Loucy (cell line): ENCODE data around the gene FBXO41.

ENCODE experiments used
- H2AFZ ChIP-seq: fragments of 200-600 bp; sonication (generic); 2 replicates; pipeline ENCODE4 v1.6.0; 2016; ENCODE audit warnings: antibody characterized with exemption, mild to moderate bottlenecking, low read length, moderate library complexity
- H3F3A ChIP-seq: fragments of 200-600 bp; 2 replicates; pipeline ENCODE4 v1.6.0; 2016; ENCODE audit warnings: antibody characterized with exemption, low read depth, mild to moderate bottlenecking
- H3K27me3 ChIP-seq: fragments of 200-600 bp; sonication (generic); 2 replicates; pipeline ENCODE4 v1.6.1; 2014; ENCODE audit warnings: low read length, mild to moderate bottlenecking; ENCODE audit not compliant: insufficient read depth, poor library complexity, severe bottlenecking
- H3K36me3 ChIP-seq: fragments of 200-600 bp; sonication (generic); 2 replicates; pipeline ENCODE4 v1.6.1; 2016; ENCODE audit warnings: low read length; ENCODE audit not compliant: insufficient read depth
- H3K4me1 ChIP-seq: fragments of 200-600 bp; sonication (generic); 2 replicates; pipeline ENCODE4 v1.5.1; 2014; ENCODE audit warnings: low read length, mild to moderate bottlenecking; ENCODE audit not compliant: insufficient read depth, poor library complexity, severe bottlenecking
- H3K4me2 ChIP-seq: fragments of 200-600 bp; sonication (generic); 2 replicates; pipeline ENCODE4 v1.6.0; 2014; ENCODE audit warnings: antibody characterized with exemption, low read length, low read depth, mild to moderate bottlenecking; ENCODE audit not compliant: poor library complexity, severe bottlenecking
- H3K4me3 ChIP-seq: fragments of 200-600 bp; sonication (generic); 2 replicates; pipeline ENCODE4 v1.5.1; 2014; ENCODE audit warnings: low read length, mild to moderate bottlenecking, mixed read lengths; ENCODE audit not compliant: poor library complexity, severe bottlenecking
- H3K79me2 ChIP-seq: fragments of 200-600 bp; sonication (generic); 2 replicates; pipeline ENCODE4 v1.6.1; 2014; ENCODE audit warnings: low read length; ENCODE audit not compliant: insufficient read depth
- H3K9ac ChIP-seq: fragments of 200-600 bp; sonication (generic); 2 replicates; pipeline ENCODE4 v1.6.0; 2014; ENCODE audit warnings: mild to moderate bottlenecking, low read depth, low read length, moderate library complexity; ENCODE audit not compliant: poor library complexity, severe bottlenecking
- H3K9me2 ChIP-seq: fragments of 200-600 bp; sonication (generic); replicated peaks from 2 replicates; pipeline ENCODE4 v1.6.1; 2016; ENCODE audit warnings: low read depth, low read length, mixed read lengths
- H3K9me3 ChIP-seq: fragments of 200-600 bp; sonication (generic); 2 replicates; pipeline ENCODE4 v1.6.1; 2014; ENCODE audit warnings: mild to moderate bottlenecking, antibody characterized with exemption, low read length, low read depth; ENCODE audit not compliant: insufficient read depth
- H4K20me1 ChIP-seq: fragments of 200-600 bp; sonication (generic); 2 replicates; pipeline ENCODE4 v1.6.0; 2014; ENCODE audit warnings: antibody characterized with exemption, low read length, mild to moderate bottlenecking; ENCODE audit not compliant: insufficient read depth, poor library complexity, severe bottlenecking
- CTCF ChIP-seq: fragments of 200-600 bp; sonication (generic); conservative IDR thresholded peaks from 2 replicates; pipeline ENCODE4 v1.5.1; 2014; ENCODE audit warnings: mild to moderate bottlenecking, antibody characterized with exemption, low read length
- EZH2phosphoT487 ChIP-seq: fragments of 200-600 bp; IDR thresholded peaks from 2 replicates; pipeline ENCODE4 v1.6.1; 2018; ENCODE audit warnings: antibody characterized with exemption, mild to moderate bottlenecking, moderate library complexity, borderline replicate concordance

The FBXO41 gene

DNA sequence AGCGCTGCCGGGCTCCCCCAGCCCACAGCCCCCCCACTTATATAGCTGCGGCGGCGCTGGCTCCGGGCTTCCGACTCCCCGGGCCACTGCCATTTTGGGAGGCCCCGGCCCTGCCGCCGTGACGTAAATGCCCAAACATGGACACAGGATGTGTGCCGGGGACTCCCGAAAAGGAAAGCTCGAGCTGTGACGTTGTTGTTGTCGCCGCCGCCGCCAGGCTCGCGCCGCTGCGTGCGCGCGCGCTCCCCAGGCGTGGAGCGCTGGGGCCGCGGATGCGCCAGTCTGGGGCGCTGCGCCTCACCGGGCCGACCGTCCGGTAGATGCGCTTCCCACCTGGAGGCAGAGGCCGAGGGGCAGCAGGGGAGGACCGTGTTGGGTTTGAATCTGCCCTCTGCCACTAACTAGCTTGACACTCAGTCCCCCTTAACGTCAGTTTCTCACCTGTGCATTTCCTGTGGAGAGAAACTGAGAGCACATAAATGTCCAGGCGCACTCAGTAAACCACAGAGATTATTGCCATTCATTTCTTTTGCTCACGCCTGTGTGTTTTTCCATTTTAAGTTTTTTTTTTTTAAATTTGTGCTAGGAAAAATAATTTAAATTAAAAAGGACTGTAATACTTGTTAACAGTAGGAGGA is 9.4 kb upstream of the FBXO41 start, which contains the start of gene EGR4:
Gene EGR4 (minus strand): TSS at position 15 of the 638 bp plus-strand sequence. CDS start 231 bp downstream, outside the sequence.
- Histone ChIP-seq H3K4me3 (no peak within 1 kb of the TSS), H3K4me1 (no peaks in the 10 kb centered on the region), H3K9me3 (no peaks in the 10 kb centered on the region), H3K36me3 (no peaks in the 10 kb centered on the region), H4K20me1 (no peaks in the 10 kb centered on the region), H3K9ac (no peak within 1 kb of the TSS), H3K79me2 (no peaks in the 10 kb centered on the region), H2AFZ (no peak within 1 kb of the TSS), H3F3A (no peaks in the 10 kb centered on the region), H3K4me2 (no peak within 1 kb of the TSS), H3K27me3 (no peaks in the 10 kb centered on the region), H3K9me2 (no peaks in the 10 kb centered on the region)
- TF ChIP-seq EZH2phosphoT487 = no peak

- Histone ChIP-seq H3K4me2 (no peak overlapping the region), H3K9me3 (no peaks in the 10 kb centered on the region), H3K4me1 (no peaks in the 10 kb centered on the region), H3K27me3 (no peaks in the 10 kb centered on the region), H2AFZ (no peak overlapping the region), H3K4me3 (no peak overlapping the region), H3K9me2 (no peaks in the 10 kb centered on the region), H3K79me2 (no peaks in the 10 kb centered on the region), H3K9ac (no peak overlapping the region), H3K36me3 (no peaks in the 10 kb centered on the region), H3F3A (no peaks in the 10 kb centered on the region), H4K20me1 (no peaks in the 10 kb centered on the region)
- no peak for TF ChIP-seq CTCF
- no peak for TF ChIP-seq EZH2phosphoT487
These were observed 8.7 kb upstream of the FBXO41 start for GRCh38 chr2:73292906-73293533.

DNA sequence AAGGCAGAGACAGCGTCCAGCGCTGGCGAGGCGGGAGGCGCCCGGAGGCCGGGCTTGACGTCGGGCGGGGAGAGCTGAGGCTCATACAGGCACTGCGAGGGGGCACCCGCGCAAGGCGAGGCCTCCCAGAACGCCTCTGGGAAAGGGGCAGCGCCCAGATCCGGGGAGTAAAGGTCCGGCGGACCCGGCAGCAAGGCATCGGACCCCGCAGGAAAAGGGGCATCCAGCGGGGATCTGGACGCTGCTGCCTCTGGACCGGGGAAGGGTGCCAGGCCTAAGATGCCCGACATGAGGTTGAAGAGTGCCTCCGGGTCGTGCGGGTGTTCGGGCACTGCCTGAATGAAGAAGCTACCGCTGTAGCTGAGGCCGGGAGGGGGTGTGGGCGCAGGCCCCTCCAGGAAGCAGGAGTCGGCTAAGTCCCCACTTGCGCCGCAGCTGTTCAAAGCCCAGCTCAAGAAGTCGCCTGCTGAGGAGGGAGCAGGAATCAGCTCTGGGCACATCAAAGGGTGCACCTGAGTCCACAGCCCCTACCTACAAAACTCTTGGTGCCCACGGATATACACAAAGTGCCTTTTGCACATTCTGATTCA is 8.1 kb upstream of the FBXO41 start:
- H3K9me2 ChIP-seq = no peaks in the 10 kb centered on the region

More for the DNA sequence above, 8.1 kb upstream of the FBXO41 start:
- H3K9me3 ChIP-seq = no peaks in the 10 kb centered on the region
- no peaks in the 10 kb centered on the region for H3K79me2 ChIP-seq
- no peaks in the 10 kb centered on the region for H3F3A ChIP-seq
- no peaks in the 10 kb centered on the region for H3K27me3 ChIP-seq
- H2AFZ ChIP-seq = no peak overlapping the region
- no peak overlapping the region for H3K4me2 ChIP-seq
- no peaks in the 10 kb centered on the region for H4K20me1 ChIP-seq
- H3K4me3 ChIP-seq = no peak overlapping the region
- H3K4me1 ChIP-seq = no peaks in the 10 kb centered on the region
- H3K9ac ChIP-seq = no peak overlapping the region
- no peak for TF ChIP-seq CTCF
- TF ChIP-seq EZH2phosphoT487 = no peak
- no peaks in the 10 kb centered on the region for H3K36me3 ChIP-seq
